ENCODE results near the gene ZNF716. TPM values are rescaled to one million over a fixed set of nuclear protein-coding genes. Genes with fewer than 3 reads are reported as not detected.

Gene ZNF716
- total RNA-seq, 1 donor from 2014 or later, result not detected

GRCh38 chr7:57414415-57414814, 35.6 kb upstream of the ZNF716 start:
- H3K4me1 Mint-ChIP-seq, result no peaks in the 10 kb centered on the region
- peaks cover 3% of the 10 kb centered on the region for H3K9me3 Mint-ChIP-seq
- peaks cover 8% of the 10 kb centered on the region for H3K36me3 Mint-ChIP-seq (ENCODE audit: low read depth)
- DNase-seq (ENCODE audit: low read depth, low spot score), result no peak
- no peak overlapping the region for H3K27ac Mint-ChIP-seq (ENCODE audit: unreplicated experiment)
- no peak for TF ChIP-seq CTCF (conservative IDR thresholded peaks at IDR 0.05)
- H3K27me3 Mint-ChIP-seq (ENCODE audit: low read depth), result no peaks in the 10 kb centered on the region
- no peak overlapping the region for H3K4me3 Mint-ChIP-seq

GRCh38 chr7:57414852-57415251, 35.1 kb upstream of the ZNF716 start:
- DNase-seq (ENCODE audit: low read depth, low spot score), result no peak
- Mint-ChIP-seq H3K4me1 (no peaks in the 10 kb centered on the region), H3K4me3 (no peak overlapping the region), H3K9me3 (peaks cover 3% of the 10 kb centered on the region), H3K27ac (ENCODE audit: unreplicated experiment) (no peak overlapping the region), H3K27me3 (ENCODE audit: low read depth) (no peaks in the 10 kb centered on the region), H3K36me3 (ENCODE audit: low read depth) (peaks cover 8% of the 10 kb centered on the region)
- TF ChIP-seq CTCF (conservative IDR thresholded peaks at IDR 0.05), result no peak

GRCh38 chr7:57415326-57415725, 34.7 kb upstream of the ZNF716 start:
- peaks cover 8% of the 10 kb centered on the region for H3K36me3 Mint-ChIP-seq (ENCODE audit: low read depth)
- H3K9me3 Mint-ChIP-seq, result peaks cover 3% of the 10 kb centered on the region
- no peaks in the 10 kb centered on the region for H3K4me1 Mint-ChIP-seq
- no peak for DNase-seq (ENCODE audit: low read depth, low spot score)
- no peak for TF ChIP-seq CTCF (conservative IDR thresholded peaks at IDR 0.05)
- no peak overlapping the region for H3K27ac Mint-ChIP-seq (ENCODE audit: unreplicated experiment)
- H3K4me3 Mint-ChIP-seq, result no peak overlapping the region
- no peaks in the 10 kb centered on the region for H3K27me3 Mint-ChIP-seq (ENCODE audit: low read depth)

- Mint-ChIP-seq H3K4me3 (no peak overlapping the region), H3K27ac (ENCODE audit: unreplicated experiment) (no peak overlapping the region), H3K27me3 (ENCODE audit: low read depth) (no peaks in the 10 kb centered on the region), H3K4me1 (no peaks in the 10 kb centered on the region), H3K36me3 (ENCODE audit: low read depth) (peaks cover 8% of the 10 kb centered on the region), H3K9me3 (peaks cover 3% of the 10 kb centered on the region)
- no peak for TF ChIP-seq CTCF (conservative IDR thresholded peaks at IDR 0.05)
- DNase-seq (ENCODE audit: low read depth, low spot score), result no peak
Measured at GRCh38 chr7:57415730-57416129, 34.2 kb upstream of the ZNF716 start.

GRCh38 chr7:57416601-57417358, 33.2 kb upstream of the ZNF716 start:
- Mint-ChIP-seq H3K4me3 (no peak overlapping the region), H3K27me3 (ENCODE audit: low read depth) (no peaks in the 10 kb centered on the region), H3K4me1 (no peaks in the 10 kb centered on the region), H3K27ac (ENCODE audit: unreplicated experiment) (no peak overlapping the region), H3K36me3 (ENCODE audit: low read depth) (peaks cover 3% of the 10 kb centered on the region), H3K9me3 (peaks cover 3% of the 10 kb centered on the region)
- TF ChIP-seq CTCF (conservative IDR thresholded peaks at IDR 0.05), result no peak
- no peak for DNase-seq (ENCODE audit: low read depth, low spot score)

All from neural crest cell (in vitro differentiated cells).